KOPT-K1 (cell line): ENCODE data around the gene PIM3.

Source experiments
- H3K27ac ChIP-seq: fragments of 200-600 bp; sonication (generic); 2 replicates; pipeline ENCODE4 v1.5.1; 2016; ENCODE audit warnings: antibody characterized with exemption, mild to moderate bottlenecking, low read depth, low read length; ENCODE audit not compliant: poor library complexity, severe bottlenecking
- H3K36me3 ChIP-seq: fragments of 200-600 bp; sonication (generic); 2 replicates; pipeline ENCODE4 v1.5.1; 2017; ENCODE audit warnings: antibody characterized with exemption, mild to moderate bottlenecking, low read length, moderate library complexity; ENCODE audit not compliant: insufficient read depth
- H3K9me3 ChIP-seq: fragments of 200-600 bp; sonication (generic); 2 replicates; pipeline ENCODE4 v1.5.1; 2017; ENCODE audit warnings: antibody characterized with exemption, low read length, mild to moderate bottlenecking; ENCODE audit not compliant: insufficient read depth, poor library complexity, severe bottlenecking

PIM3 gene

DNA sequence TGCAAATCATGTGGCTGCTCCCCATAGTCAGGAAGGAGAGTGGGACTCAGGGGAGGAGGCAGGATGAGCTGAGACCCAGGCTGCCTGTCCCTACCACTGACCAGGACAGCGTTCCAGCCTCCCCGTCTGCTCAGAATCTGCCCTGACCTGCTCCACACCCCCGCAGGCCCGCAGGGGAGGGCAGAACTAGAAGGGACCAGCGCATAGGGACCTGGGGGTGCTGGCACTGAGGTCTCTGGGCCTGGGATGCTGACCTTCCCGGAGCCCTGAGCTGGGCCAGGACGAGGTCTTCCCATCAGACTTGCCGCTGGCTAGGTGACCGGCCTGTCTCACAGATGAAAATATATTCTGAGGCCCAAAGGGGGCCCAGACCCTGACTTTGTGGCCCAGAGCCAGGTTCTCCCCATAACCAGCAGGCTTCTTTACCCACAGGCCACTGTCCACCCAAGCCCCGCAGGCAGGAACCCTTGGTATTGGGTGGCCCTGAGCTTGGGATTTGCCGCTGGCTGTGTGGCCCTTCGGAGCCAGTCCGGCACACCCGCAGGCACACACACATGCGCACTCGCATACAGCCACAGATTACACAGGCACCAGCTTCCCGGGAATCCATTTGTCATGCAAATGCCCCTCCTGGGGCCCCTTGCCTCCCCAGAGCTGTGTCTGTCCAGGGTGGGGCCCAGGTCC is 13.8 kb upstream of the PIM3 start:
- Histone ChIP-seq H3K36me3 (no peaks in the 10 kb centered on the region), H3K27ac (no peak overlapping the region), H3K9me3 (no peaks in the 10 kb centered on the region)

DNA sequence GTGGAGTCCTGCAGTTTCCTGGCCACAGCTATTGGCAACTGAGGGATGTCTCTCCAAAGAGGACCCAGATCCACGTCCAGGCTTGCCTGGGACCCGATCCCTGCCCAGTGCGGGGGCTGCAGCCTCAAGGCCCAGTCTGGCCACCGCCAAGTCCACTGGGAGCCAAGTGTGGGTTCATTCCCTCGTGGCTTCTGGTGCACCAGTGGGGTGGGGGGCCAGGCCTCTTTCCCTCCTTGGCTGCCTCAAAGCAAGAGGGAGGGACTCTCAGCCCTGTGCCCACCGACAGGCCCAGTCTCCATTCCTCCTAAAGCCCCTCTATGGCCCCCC is 13.3 kb upstream of the PIM3 start:
- no peak overlapping the region for H3K27ac ChIP-seq
- no peaks in the 10 kb centered on the region for H3K9me3 ChIP-seq
- H3K36me3 ChIP-seq: no peaks in the 10 kb centered on the region

DNA sequence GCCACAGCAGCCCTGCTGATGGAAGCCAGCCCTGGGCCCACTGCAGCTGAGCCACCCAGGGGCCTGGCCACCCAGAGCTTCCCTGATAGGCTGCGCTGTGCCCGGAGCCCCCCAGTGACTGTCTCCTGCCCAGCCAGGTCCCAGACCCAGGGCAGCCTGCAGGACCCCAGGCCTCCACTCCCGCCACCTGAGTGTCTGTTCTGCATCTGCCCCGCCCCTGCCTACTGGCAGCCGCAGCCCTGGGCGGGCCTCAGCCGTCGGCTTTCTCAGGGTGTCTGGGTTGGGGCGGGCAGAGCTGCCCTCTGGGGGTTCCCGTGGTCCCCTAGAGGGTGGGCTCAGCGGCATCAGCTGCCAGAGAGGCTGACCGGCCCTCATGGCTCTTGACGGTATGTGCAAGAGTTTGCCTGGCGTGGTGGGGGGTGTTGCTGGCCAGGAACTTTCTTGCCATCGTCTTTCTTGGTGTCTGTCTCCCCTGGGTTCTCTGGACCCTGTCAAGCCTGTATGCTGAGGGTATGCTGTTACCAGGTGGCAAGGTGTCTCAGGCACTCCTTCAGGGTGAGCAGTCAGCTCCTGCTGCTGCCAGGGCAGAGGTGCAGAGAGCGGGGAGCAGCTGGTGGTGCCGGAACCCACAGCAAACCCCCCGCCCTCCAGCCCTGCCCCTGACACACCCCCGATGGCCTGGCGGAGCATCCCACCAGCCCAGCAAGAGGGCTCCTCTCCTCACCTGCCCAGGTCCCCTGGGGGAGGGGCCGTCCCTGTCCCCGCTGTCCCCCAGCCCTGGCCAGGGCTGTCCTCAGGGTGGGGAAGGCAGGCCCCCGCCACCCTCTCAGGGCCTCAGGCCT is 12.2 kb upstream of the PIM3 start:
- Histone ChIP-seq H3K36me3 (no peaks in the 10 kb centered on the region), H3K9me3 (no peaks in the 10 kb centered on the region), H3K27ac (no peak overlapping the region)

DNA sequence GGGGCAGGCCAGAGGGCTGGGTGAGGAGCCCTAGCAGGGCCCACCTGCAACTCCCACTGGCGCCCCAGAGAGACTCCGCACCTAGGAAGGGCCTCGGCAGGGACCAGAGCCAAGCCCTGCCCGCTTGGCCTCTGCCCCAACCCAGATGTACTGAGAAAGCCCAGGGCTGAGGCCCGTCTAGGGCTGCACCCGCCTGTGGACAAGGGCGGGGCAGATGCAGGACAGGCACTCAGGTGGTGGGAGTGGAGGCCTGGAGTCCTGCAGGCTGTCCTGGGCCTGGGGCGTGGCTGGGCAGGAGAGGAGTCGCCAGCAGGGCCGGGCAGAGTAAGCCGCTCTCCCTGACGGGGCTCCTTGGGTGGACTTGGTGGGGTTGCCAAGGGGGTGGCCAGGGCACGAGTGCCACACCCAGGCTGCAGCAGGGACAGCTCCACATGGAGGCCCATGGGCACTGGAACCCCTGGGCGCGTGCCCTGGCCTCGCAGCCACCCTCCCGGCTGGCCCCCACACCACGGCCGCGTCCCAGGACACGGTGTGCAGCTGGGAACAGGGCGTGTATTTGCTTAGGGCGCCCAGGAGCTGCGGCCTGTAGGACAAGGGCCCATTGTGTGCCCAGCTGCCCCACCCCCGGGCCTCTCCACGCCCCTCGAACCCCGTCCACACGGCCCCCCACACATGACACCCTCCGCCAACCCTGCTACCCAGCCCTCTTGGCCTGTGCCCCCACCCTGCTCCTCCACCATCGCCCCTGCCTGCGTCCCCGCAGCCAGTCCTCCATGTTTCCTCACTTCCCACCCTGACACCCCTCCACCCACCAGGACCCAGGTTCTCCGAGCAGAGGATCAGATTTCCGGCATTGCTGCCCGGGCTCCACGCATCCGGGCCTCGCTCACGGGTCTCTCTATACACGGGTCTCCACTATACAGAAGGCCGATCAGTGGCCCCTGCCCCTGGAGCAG is 11.3 kb upstream of the PIM3 start:
- Histone ChIP-seq H3K9me3 (no peaks in the 10 kb centered on the region), H3K27ac (no peak overlapping the region), H3K36me3 (no peaks in the 10 kb centered on the region)

DNA sequence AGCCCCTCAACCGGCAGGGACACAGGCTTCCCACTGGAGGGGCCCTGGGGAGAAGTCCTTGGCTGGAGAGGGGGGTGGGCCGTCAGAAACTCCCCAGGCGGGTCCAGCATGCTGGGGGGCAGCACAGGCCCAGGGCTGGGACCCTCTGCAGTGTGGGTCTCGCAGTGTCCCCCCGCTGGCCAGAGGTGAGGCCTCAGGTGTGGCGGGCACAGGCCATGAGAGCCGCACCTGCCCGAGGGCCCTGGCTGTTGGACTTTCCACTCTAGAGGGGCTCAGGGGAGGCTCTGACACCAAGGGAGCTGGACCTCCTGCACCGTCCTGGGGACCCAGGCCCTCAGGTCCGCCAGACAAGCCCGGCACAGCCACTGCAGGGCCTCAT is 10.7 kb upstream of the PIM3 start:
- H3K9me3 ChIP-seq: no peaks in the 10 kb centered on the region
- H3K27ac ChIP-seq: no peak overlapping the region
- H3K36me3 ChIP-seq: no peaks in the 10 kb centered on the region

DNA sequence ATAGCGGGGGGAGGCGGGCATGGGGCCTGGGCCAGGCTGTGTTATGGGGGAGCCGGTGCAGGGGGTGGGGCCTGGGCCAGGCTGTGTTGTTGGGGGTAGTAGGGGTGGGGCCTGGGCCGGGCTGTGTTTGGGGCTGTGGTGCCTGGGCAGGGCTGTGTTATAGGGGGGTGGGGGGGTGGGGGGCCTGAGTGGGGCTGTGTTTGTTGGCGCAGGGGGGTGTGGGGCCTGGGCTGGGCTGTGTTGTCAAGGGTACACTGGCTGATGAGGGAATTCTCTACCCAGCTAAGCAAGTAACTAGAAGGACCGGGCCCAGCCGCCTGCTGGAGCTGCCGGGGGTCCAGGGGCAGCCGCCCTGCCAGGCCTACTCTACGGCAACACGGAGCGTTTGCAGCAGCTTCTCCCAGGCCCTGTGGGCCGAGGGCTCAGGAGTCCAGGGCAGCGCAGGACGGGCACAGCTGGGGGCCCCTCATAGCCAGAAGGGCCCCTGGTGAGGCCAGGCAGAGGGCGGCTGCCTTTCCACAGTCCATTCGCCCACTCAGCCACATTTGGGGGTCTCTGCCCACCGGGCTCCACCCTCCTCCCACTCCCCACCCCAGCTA is 10.1 kb upstream of the PIM3 start:
- H3K9me3 ChIP-seq: no peaks in the 10 kb centered on the region
- no peaks in the 10 kb centered on the region for H3K36me3 ChIP-seq
- no peak overlapping the region for H3K27ac ChIP-seq

DNA sequence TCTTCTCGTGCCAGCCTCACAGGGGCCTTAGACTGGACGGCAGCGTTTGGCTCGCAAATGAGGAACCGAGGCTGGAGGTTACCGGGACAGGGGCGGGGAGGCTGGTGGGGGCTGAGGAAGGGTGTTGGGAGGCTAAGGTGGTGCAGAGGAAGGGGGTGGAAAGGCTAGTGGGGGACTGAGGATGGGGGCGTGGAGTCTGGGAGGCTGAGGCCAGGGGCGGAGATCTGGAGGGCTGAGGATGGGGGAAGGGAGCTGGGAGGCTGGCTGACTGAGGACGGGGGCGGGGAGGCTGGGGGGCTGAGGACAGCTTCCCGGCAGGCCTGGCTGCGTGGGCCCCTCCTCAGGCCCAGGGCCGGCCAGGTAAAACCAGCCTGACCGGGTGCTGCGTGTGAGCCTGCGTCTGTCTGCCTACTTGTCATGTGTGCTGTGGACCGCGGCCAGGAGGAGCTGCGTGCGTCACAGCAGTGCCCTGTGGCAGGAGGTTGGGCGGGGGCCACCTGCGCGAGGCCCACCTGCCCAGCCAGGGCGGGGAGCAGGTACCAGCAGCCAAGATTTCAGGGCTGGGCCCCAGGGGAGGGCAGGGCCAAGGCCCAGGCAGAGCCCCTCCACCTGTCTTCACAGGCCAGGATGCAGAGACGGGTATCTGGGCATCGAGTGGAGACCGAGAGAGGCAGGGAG is 9.4 kb upstream of the PIM3 start:
- H3K36me3 ChIP-seq: no peaks in the 10 kb centered on the region
- no peak overlapping the region for H3K27ac ChIP-seq
- H3K9me3 ChIP-seq: no peaks in the 10 kb centered on the region

DNA sequence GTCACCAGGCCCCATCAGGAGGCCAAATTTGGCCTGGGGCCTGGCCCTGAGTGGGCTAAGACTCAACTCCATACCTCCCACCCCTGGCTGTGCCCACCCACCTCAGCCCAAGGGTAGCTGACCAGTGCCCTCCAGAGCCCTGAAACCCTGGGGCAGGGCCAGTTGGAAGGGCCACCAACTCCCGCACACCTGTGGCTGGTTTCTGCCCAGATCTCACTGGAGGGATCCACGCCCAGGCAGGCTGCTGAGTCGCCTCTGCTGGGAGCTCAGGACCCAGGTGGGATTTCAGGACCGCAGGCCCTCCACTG is 8.9 kb upstream of the PIM3 start:
- no peaks in the 10 kb centered on the region for H3K9me3 ChIP-seq
- no peaks in the 10 kb centered on the region for H3K36me3 ChIP-seq
- H3K27ac ChIP-seq: no peak overlapping the region

DNA sequence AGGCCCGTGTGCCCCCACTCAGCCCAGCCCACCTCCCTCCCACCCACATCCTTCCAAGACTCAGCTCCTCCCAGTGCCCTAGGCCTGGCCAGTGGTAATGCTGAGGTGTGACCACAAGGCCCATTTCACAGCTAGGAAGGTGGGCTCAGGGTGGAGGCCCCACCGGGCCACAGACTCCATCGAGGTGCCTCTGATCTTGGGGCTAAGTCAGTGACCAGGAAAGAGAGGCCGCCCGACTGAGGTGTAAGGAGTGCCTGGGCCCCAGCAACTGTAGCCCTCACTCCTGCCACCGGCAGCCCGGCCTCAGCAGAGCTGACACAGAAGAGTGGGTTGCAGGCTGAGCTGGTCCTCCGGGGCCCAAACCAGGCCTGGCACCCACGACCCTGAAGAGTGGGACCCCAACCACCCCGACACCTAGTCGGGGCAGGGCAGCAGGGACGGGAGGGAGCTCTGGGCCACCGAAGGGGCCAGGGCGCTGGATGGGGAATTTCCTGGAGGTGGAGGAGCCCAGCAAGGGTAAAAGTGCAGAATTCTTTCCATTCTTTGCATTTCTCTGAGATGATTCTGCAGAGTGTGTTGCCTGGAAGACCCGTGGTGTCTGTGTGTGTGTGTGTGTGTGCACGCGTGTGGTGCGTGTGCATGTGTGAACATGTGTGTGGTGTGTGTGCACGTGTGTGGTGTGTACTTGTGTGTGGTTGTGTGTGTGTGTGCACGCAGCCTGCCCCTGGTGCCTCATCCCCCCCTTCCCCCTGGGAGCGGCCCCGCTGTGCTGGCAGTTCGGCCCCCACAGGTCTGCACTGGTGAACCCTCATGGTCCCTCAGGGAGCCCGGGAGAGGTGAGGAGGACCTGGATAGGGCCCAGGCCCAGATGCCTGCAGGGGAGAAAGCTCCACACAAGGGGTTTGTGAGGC is 8.3 kb upstream of the PIM3 start:
- H3K27ac ChIP-seq: no peak overlapping the region
- no peaks in the 10 kb centered on the region for H3K9me3 ChIP-seq
- no peaks in the 10 kb centered on the region for H3K36me3 ChIP-seq

DNA sequence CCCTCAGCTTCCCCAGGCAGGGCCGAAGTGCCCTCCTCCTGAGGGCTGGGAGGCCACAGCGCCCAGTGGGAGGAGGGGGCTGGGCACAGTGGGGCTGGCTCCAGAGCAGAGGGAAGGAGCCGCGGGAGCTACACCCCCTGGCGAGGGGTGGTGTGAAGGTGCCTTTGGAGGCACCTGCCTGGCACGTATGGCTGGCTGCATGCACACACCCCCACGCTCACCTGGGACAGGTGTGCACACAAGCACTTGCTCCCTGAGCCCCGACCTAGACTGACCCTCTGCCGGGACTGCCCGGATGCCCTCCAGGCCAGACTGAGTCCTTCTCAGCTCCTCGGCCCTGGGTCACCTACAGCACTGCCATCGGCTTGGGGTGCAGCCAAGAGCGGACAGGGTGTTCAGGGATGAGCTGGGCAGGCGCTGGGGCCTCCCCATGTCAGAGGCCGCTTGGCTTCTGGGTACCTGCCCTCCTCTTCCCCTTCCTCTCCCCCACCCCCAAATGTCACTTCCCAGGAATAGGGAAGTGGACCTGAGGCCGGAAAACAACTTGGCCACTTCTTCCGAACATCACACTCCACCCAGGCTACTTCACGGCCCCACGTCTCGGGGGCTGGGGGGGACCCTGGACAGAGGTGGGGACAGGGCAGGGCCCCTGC is 7.4 kb upstream of the PIM3 start:
- no peak overlapping the region for H3K27ac ChIP-seq

DNA sequence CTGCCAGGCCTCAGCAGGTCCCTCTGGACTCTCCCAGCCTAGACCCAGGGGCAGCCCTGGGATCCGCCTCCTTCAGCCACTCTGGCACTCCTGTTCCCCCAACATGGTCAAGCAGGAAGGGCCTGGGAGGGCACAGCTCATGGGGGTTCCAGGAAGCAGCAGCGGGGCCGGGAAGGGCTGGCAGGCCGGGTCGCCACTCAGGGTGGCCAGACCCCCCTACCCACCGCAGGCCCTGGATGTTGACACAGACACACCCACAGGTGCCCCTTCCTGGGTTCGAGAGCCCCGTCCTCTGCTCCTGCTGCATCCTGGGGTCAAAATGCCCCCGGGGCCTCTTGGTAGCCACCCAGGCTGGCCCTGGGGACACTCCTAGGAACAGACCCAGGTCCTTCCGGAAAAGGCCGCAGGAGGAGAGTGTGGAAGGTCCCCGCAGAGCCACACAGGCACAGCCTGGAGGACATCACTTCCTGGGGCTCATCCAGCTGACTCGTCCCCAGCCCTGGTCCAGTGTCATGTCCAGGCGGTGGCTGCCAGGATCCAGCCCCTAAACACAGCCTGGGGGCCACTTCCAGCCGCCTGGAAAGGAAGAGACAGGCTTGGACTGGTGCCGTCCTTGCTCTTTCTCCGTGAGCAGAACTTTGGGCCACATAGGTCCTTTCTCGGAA is 6.8 kb upstream of the PIM3 start:
- Histone ChIP-seq H3K9me3 (no peaks in the 10 kb centered on the region), H3K27ac (no peak overlapping the region)

More for the DNA sequence above, 7.4 kb upstream of the PIM3 start:
- no peaks in the 10 kb centered on the region for H3K9me3 ChIP-seq
- H3K36me3 ChIP-seq: no peaks in the 10 kb centered on the region

DNA sequence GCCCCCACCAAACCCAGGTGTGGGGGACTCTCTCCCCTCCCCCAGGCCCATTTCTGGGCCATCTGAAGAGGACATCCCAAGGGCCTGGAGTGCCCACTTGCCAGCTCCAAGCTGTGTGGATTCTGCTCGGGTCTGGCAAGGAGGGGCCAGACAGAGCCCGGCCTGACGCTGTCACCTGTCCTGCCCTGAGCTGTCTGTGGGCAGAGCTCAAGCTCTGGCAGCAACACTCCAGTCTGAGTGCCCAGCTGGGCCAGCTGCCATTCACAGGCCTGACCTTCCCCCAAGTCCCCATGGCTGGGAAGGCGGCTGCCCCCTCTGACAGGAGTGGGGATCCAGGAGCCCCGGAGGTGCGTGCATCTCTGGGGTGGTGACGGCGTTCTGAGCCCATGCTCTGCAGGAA is 6.2 kb upstream of the PIM3 start:
- Histone ChIP-seq H3K27ac (no peak overlapping the region), H3K9me3 (no peaks in the 10 kb centered on the region), H3K36me3 (no peaks in the 10 kb centered on the region)

More for the DNA sequence above, 6.8 kb upstream of the PIM3 start:
- no peaks in the 10 kb centered on the region for H3K36me3 ChIP-seq

DNA sequence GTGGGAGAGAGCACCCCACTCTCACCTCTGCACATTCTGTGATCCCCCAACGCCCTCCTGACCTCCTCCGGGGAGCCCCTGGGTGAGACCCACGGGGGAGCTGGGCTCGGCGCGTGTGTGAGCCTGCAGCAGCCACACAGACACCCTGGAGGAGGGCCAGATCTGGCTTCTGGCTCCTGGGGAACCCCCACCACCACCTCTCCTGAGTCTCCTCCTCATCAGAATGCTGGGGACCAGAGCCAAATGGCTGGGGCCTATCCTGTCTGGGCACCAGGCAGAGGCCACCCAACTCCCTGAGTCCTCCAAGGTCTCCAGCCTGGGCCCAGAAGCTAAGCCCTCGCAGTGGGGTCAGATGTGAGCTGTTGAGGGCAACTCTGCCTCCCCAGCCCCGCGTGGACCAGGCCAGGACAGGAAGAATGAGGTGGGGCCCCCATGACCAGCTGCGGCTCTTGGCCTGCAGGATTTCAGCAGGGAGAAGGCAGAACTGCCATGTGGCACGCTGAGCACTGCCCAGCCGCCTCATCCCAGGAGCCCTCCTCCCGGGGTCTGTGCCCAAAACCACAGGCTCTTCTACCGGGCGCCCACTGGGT is 5.5 kb upstream of the PIM3 start:
- Histone ChIP-seq H3K36me3 (no peaks in the 10 kb centered on the region), H3K9me3 (no peaks in the 10 kb centered on the region), H3K27ac (no peak overlapping the region)
